ENCODE measurements around the gene CNTN4.

The CNTN4 gene

GRCh38 chr3:2268779-2269178, 170.1 kb downstream of the CNTN4 start:
- DNase-seq (ENCODE audit: low read depth) = no peak

- no peak for DNase-seq (ENCODE audit: low read depth)
These were observed 175.9 kb downstream of the CNTN4 start for GRCh38 chr3:2274526-2274925.

- no peak for DNase-seq (ENCODE audit: low read depth)
These were observed 185.2 kb downstream of the CNTN4 start for GRCh38 chr3:2283818-2284217.

GRCh38 chr3:2300938-2301337, 202.3 kb downstream of the CNTN4 start:
- DNase-seq (ENCODE audit: low read depth) = no peak

GRCh38 chr3:2301361-2301760, 202.7 kb downstream of the CNTN4 start:
- no peak for DNase-seq (ENCODE audit: low read depth)

- no peak for DNase-seq (ENCODE audit: low read depth)
These were observed 204.9 kb downstream of the CNTN4 start for GRCh38 chr3:2303566-2303965.

- DNase-seq (ENCODE audit: low read depth) = no peak
These were observed 212.4 kb downstream of the CNTN4 start for GRCh38 chr3:2311022-2311421.

GRCh38 chr3:2317521-2317920, 218.9 kb downstream of the CNTN4 start:
- no peak for DNase-seq (ENCODE audit: low read depth)

GRCh38 chr3:2334921-2335320, 236.3 kb downstream of the CNTN4 start:
- no peak for DNase-seq (ENCODE audit: low read depth)

GRCh38 chr3:2343031-2343682, 244.5 kb downstream of the CNTN4 start:
- no peak for DNase-seq (ENCODE audit: low read depth)

GRCh38 chr3:2352134-2352762, 253.6 kb downstream of the CNTN4 start:
- no peak for DNase-seq (ENCODE audit: low read depth)

- DNase-seq (ENCODE audit: low read depth) = no peak
These were observed 256.0 kb downstream of the CNTN4 start for GRCh38 chr3:2354702-2355101.

GRCh38 chr3:2356298-2356950, 257.8 kb downstream of the CNTN4 start:
- no peak for DNase-seq (ENCODE audit: low read depth)

- no peak for DNase-seq (ENCODE audit: low read depth)
These were observed 262.1 kb downstream of the CNTN4 start for GRCh38 chr3:2360815-2361214.

GRCh38 chr3:2362122-2362521, 263.5 kb downstream of the CNTN4 start:
- no peak for DNase-seq (ENCODE audit: low read depth)

- DNase-seq (ENCODE audit: low read depth) = no peak
These were observed 265.2 kb downstream of the CNTN4 start for GRCh38 chr3:2363854-2364253.

- DNase-seq (ENCODE audit: low read depth) = no peak
These were observed 271.7 kb downstream of the CNTN4 start for GRCh38 chr3:2370317-2370716.

- DNase-seq (ENCODE audit: low read depth) = no peak
These were observed 273.6 kb downstream of the CNTN4 start for GRCh38 chr3:2372306-2372705.

- no peak for DNase-seq (ENCODE audit: low read depth)
These were observed 276.7 kb downstream of the CNTN4 start for GRCh38 chr3:2375376-2375775.

GRCh38 chr3:2377281-2377680, 278.6 kb downstream of the CNTN4 start:
- no peak for DNase-seq (ENCODE audit: low read depth)

GRCh38 chr3:2390926-2391532, 292.4 kb downstream of the CNTN4 start:
- DNase-seq (ENCODE audit: low read depth) = no peak

GRCh38 chr3:2391896-2392295, 293.2 kb downstream of the CNTN4 start:
- no peak for DNase-seq (ENCODE audit: low read depth)

- no peak for DNase-seq (ENCODE audit: low read depth)
These were observed 294.3 kb downstream of the CNTN4 start for GRCh38 chr3:2392981-2393380.

Measured in GM04504 (cell line).